HG03045 (cell line): ENCODE data around the gene MYO7B.

Experiments used
- ATAC-seq: cut with Tn5 transposase; IDR thresholded peaks from one replicate; pipeline ENCODE4 v1.9.1; 2021; ENCODE audit warnings: mild to moderate bottlenecking, moderate library complexity; ENCODE audit not compliant: unreplicated experiment

MYO7B gene

GRCh38 chr2:127535422-127535901 is at the start of gene MYO7B:
TSS of gene MYO7B (plus strand) at chr2:127535683. CDS start at chr2:127559723, 24,040 bp downstream.
- no peak for ATAC-seq

DNA sequence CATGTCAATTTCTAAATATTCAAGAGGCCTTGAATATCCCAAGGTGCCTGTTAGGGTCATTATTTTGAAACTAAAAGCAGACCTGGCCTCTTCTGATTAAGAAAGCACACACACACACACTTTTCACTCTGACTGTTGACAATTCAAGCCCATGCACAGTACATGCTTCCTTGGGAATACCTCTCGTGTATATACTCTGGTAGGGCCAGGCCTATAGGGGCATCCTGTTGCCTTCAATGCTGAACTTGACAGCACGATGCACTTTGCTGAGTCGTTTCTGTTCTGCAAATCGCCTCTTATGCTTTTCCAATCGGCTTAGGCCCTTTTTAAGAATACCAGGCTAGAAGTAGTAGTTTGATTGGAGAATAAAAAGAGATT is 49.8 kb upstream of the MYO7B start:
- no peak for ATAC-seq

GRCh38 chr2:127486247-127487058 is 49.0 kb upstream of the MYO7B start:
- ATAC-seq: no peak

DNA sequence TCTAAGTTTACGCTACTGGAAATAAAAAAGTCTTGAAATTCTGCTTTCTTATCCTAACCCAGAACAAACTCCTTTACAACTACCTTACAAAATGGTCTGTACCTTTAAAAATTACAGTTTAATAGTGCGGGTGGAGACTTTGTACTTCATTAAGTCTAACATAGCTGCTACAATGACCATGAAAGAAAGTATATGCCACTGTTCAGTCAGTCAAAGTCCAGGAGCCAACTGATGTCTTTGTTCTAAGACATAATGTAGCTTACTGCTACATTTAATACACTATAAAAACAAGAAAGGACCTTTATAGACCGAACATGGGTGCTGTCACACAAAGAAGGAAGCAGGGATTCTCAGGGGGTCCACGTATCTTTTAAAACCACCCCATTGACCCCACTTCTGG is 45.2 kb upstream of the MYO7B start:
- ATAC-seq: no peak

- ATAC-seq: no peak
These were observed 37.1 kb upstream of the MYO7B start for GRCh38 chr2:127498386-127498785.

DNA sequence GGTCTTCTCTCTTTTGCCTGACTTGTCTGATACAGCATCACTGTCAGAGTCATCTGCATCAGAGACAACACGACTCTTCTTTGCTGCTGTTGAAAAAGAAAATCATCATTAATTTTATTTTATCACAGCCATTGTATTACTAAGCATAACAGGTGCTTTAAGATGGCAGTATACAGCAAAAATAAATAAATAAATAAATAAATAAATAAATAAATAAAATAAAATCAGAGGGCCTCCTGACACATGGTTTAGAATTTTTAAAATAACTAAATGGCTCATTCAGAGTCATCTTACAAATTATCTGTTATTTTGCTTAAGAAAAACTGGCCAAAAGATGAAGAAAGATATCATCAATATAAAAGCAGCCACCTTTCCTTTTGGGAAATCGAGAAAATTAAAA is 32.0 kb upstream of the MYO7B start:
- no peak for ATAC-seq

- ATAC-seq: no peak
These were observed 30.7 kb upstream of the MYO7B start for GRCh38 chr2:127504552-127505430.

DNA sequence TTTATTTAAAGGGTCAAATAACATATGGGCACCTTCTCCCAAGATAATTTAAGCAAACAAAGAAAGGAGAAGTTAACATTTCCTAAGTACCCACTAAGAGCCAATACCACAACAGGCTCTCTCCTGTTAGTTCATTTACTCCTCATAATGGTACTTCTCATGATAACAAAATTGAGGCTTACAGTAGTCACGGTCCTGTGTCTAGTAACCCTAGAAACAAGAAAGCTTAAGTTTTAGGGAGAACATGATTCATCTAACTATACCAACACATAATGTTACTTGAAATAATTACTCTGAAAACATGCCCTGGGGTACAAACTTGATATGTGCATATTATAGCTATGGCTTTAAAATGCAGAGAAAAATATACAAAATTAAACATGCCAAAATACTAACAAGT is 29.0 kb upstream of the MYO7B start:
- ATAC-seq: no peak

DNA sequence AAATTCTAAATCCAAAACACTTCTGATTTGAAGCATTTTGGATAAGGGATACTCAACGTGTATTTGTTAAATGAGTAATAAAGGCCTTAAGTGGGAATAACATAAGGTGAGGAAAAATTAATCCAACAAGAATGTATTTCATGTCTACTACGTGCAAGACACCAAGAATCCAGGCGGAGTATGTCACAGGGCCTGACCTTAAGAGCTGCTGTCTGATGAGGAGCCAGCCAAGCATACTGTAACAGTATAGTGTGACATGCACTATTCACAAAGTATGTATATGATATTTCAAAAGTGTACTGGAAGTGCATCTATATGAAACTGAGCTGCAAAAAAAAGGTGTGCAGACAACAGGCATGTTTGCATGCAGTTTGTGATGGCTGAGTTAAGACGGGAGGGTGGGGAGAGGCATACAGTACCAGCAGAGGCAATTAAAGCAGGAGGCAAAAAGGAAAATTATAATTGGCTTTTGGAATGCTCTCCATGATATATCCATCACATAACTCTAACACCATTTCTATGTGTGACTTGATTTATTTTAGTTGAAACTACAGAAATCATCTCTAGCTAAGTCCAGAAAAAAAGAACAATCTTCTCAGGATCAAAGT is 27.4 kb upstream of the MYO7B start:
- ATAC-seq: no peak

GRCh38 chr2:127508631-127509034 is 26.9 kb upstream of the MYO7B start:
- ATAC-seq: no peak

GRCh38 chr2:127510073-127510472 is 25.4 kb upstream of the MYO7B start:
- ATAC-seq: no peak

DNA sequence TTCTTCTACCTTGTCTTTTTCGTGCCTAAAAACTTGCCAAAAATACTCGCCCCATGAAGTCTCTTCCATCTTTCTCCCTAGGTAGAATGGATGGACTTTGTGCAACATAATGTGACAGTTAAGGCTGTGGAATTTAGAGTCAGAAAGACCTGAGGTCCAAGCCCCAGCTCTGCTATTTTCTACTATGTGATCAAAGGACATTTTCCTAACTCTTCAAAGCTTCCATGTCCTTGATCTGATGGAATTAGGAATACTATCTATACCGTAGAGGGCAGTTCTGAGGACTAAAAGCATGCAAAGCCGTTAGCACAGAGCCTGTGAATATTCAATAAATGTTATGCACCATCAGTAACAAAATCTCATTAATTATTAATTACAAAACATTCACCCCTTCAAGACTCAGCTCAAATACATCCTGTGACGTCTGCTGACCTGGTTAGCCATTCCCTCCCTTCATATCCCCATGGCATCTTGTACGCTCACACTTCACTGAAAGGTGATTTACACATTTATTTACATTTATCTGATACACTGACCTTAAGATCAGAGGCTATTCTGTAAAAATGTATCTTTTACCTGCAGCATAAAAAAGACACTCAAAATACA is 24.3 kb upstream of the MYO7B start:
- ATAC-seq: no peak

DNA sequence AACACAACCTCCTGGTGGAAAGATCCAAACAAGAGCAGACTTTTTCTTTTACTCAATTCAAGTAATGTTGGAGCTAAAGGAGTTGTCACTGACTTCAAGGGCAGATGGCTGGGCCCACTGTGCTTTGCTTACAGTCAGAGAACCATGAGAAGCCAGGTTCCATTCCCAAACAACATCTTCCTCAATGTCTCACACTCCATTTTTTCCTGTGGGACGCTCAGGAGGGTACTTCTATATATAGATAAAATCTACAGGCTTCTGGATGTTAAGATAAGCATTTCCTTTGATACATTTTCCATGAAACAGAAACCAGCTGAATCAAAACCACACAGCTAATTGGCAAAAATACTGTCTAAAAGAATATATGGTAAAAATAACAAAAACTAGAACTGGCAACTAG is 23.6 kb upstream of the MYO7B start:
- ATAC-seq: no peak

DNA sequence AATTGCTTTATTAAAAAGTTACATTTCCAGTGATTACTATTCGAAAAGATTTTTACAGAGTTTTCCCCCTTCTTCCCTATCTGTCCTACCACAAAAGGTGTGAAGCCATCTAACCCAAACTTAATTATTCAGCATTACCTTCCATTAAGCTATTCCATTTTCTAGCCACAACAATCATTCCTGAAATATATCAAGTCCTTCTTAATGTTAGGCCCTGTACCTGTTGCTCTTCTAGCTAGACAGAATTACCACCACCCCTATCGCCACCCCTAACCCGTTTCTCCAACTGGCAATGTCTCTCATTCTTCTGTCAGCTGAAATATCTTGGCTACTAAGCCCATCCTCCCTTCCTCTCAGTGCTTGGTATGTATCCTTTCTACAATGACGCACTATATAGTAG is 23.1 kb upstream of the MYO7B start:
- no peak for ATAC-seq

DNA sequence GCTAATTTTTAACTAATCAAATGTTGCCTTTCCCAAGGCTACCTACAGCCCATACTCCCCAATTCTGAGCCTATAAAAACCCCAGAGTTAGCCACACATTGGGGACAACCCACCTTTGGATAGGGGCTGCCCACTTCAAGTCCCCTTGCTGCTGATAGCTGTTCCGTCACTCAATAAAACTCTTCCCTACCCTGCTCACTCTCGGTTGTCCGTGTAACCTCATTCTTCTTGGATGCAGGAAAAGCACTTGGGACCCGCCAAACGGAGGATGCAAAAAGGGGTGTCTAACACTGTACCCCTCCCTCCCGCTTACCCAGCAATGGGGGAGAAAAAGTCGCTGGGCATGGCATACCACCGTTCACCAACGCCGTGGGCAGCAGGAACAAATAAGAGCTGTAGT is 21.4 kb upstream of the MYO7B start:
- no peak for ATAC-seq

GRCh38 chr2:127514485-127514884 is 21.0 kb upstream of the MYO7B start:
- no peak for ATAC-seq

GRCh38 chr2:127515383-127515915 is 20.0 kb upstream of the MYO7B start:
- ATAC-seq: no peak

DNA sequence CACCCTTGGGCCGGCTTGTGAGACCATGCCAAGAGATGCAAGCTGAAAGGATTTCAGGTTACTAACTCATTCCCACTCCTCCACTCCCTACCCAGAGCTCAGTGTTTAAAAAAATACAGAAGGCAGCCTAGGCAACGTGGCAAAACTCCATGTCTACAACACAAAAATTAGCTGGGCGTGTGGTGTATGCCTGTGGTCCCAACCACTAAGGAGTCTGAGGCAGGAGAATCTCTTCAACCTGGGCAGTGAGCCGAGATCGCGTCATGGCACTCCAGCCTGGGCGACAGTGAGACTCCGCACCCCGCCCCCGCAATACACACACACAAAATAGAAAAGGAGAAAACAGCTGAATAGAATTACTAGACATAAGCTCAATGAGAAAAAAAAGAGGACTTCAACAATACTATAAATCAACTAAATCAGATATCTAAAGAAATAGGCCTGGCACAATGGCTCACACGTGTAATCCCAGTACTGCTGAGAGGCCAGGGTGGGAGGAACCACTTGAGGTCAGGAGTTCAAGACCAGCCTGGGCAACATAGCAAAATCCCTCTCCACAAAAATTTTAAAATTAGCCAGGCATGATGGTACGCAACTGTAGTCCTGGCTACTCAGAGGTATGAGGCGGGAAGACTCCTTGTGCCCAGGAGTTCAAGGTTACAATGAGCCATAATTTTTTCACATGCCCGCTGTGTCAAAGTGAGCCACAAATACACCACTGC is 19.3 kb upstream of the MYO7B start:
- no peak for ATAC-seq

GRCh38 chr2:127517465-127517864 is 18.0 kb upstream of the MYO7B start:
- ATAC-seq: no peak

DNA sequence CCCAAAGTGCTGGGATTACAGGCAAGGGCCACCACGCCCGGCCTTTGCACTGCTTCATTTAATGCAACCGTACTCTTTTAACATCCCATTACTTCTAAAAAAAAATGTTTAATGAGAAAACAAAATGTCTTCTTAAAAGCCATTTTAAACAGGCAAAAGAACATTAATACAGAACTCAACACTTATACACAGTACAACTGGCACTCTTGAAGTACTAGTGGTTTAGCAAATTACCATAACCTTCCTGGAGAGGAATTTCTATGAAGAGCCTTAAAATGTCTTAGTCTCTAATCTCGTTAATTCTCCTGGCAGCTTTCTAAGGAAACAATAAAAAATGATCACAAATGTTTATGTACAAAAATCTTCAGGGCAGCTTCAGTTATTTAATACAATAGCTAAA is 15.1 kb upstream of the MYO7B start:
- ATAC-seq: no peak
